HepG2 (cell line): ENCODE data around the gene FAM117A. TPM values are rescaled to one million over a fixed set of nuclear protein-coding genes. Genes with fewer than 3 reads are reported as not detected.
A peak's percentile ranks its signal among the peaks of the same experiment; 100 is the strongest.

Experiments
- CBX5 ChIP-seq: sonication (generic); formaldehyde crosslinking; IDR thresholded peaks from 2 replicates; pipeline ENCODE4 v1.4.0; 2020; ENCODE audit warnings: missing genetic modification reagents, borderline replicate concordance
- CENPT ChIP-seq: sonication (generic); formaldehyde crosslinking; IDR thresholded peaks from 2 replicates; pipeline ENCODE4 v1.8.0; 2022; ENCODE audit warnings: low read depth, mild to moderate bottlenecking, moderate library complexity, missing genetic modification reagents
- FOXP1 ChIP-seq, 2 experiments: fragments of 450-650 bp in 1 of 2; IDR thresholded peaks; 2 replicates each; pipeline ENCODE4 v1.6.1; 2017 to 2018; ENCODE audit warnings: antibody characterized with exemption in 1 of 2
- HOMEZ ChIP-seq: IDR thresholded peaks from 2 replicates; pipeline ENCODE4 v1.6.1; 2016; ENCODE audit warnings: low read depth
- KAT8 ChIP-seq: IDR thresholded peaks from 2 replicates; pipeline ENCODE4 v1.6.1; 2016; ENCODE audit warnings: missing genetic modification reagents, missing compliant biosample characterization
- MAX ChIP-seq: IDR thresholded peaks from 2 replicates; pipeline ENCODE4 v1.6.1; 2012; ENCODE audit warnings: inconsistent platforms
- MTF2 ChIP-seq: sonication (generic); formaldehyde crosslinking; IDR thresholded peaks from 2 replicates; pipeline ENCODE4 v1.5.0; 2020; ENCODE audit warnings: missing genetic modification reagents, borderline replicate concordance
- POLR2AphosphoS5 ChIP-seq: IDR thresholded peaks from 2 replicates; pipeline ENCODE4 v1.6.1; 2012; ENCODE audit warnings: low read depth, low read length
- SOX13 ChIP-seq, 3 experiments: fragments of 450-650 bp in 1 of 3; sonication (generic) in 1 of 3; formaldehyde crosslinking in 1 of 3; IDR thresholded peaks in 2 of 3; conservative IDR thresholded peaks in 1 of 3; 2 replicates each; pipeline versions ENCODE4 v1.5.0 to v1.6.1; 2016 to 2020; ENCODE audit warnings: antibody characterized with exemption in 1 of 3, mild to moderate bottlenecking in 1 of 3, missing compliant biosample characterization in 1 of 3, missing genetic modification reagents in 1 of 3, moderate library complexity in 1 of 3
- XRCC5 ChIP-seq: fragments of 200-400 bp; formaldehyde crosslinking; optimal IDR thresholded peaks from 2 replicates; pipeline ENCODE3; 2017; ENCODE audit warnings: mild to moderate bottlenecking, low read length
- ZBTB14 ChIP-seq: sonication (generic); formaldehyde crosslinking; IDR thresholded peaks from 2 replicates; pipeline ENCODE4 v1.4.0; 2020; ENCODE audit warnings: missing genetic modification reagents
- ZFP36L2 ChIP-seq: sonication (generic); formaldehyde crosslinking; IDR thresholded peaks from 2 replicates; pipeline ENCODE4 v1.4.0; 2020; ENCODE audit warnings: missing genetic modification reagents
- ZNF781 ChIP-seq: sonication (generic); formaldehyde crosslinking; IDR thresholded peaks from 2 replicates; pipeline ENCODE4 v1.5.1; 2020; ENCODE audit warnings: borderline replicate concordance, mild to moderate bottlenecking, missing genetic modification reagents; ENCODE audit errors: not compliant biosample characterization
- ZNF83 ChIP-seq: sonication (generic); formaldehyde crosslinking; IDR thresholded peaks from 2 replicates; pipeline ENCODE4 v1.4.0; 2020; ENCODE audit warnings: missing genetic modification reagents, mild to moderate bottlenecking, borderline replicate concordance
- ZSCAN5A ChIP-seq: sonication (generic); formaldehyde crosslinking; IDR thresholded peaks from 2 replicates; pipeline ENCODE4 v1.8.0; 2022; ENCODE audit warnings: mild to moderate bottlenecking, missing genetic modification reagents, borderline replicate concordance
- polyA plus RNA-seq, 8 experiments: library from polyadenylated mRNA; depleted of rRNA in 3 of 8; stranded (reverse) in 7 of 8; unstranded in 1 of 8; fragments of >200 nt; fragmentation: Illumina TruSeq in 4 of 8; extraction: Trizol in 4 of 8; gene quantifications; 2 replicates each; pipeline versions ENCODE4 v1.2.1 to v1.2.3, GENCODE V29; 2011 to 2016; ENCODE audit warnings: low read depth in 4 of 8, missing spikeins in 1 of 8, mixed read lengths in 1 of 8; ENCODE audit not compliant: insufficient read depth in 1 of 8
- total RNA-seq, 5 experiments: library from RNA; depleted of rRNA; stranded (reverse); fragments of >200 nt; fragmentation: Illumina TruSeq; extraction: Trizol; gene quantifications; 2 replicates each; pipeline ENCODE4 v1.2.3, GENCODE V29; 2016; ENCODE audit warnings: low read depth in 1 of 5
- TF ChIP-seq, protein P1 (sequence below): sonication (generic); formaldehyde crosslinking; IDR thresholded peaks from 2 replicates; pipeline ENCODE4 v1.9.0; 2021; ENCODE audit warnings: missing genetic modification reagents, borderline replicate concordance
- TF ChIP-seq, protein P2 (sequence below): sonication (generic); formaldehyde crosslinking; conservative IDR thresholded peaks from 2 replicates; pipeline ENCODE4 v1.4.0; 2020; ENCODE audit warnings: missing genetic modification reagents

FAM117A gene
- total and polyA plus RNA-seq, 2 of the 13 experiments (the other 11 are each of a cell fraction or from before 2014, with no cell fraction given) = 12.1 to 19.8 TPM

DNA sequence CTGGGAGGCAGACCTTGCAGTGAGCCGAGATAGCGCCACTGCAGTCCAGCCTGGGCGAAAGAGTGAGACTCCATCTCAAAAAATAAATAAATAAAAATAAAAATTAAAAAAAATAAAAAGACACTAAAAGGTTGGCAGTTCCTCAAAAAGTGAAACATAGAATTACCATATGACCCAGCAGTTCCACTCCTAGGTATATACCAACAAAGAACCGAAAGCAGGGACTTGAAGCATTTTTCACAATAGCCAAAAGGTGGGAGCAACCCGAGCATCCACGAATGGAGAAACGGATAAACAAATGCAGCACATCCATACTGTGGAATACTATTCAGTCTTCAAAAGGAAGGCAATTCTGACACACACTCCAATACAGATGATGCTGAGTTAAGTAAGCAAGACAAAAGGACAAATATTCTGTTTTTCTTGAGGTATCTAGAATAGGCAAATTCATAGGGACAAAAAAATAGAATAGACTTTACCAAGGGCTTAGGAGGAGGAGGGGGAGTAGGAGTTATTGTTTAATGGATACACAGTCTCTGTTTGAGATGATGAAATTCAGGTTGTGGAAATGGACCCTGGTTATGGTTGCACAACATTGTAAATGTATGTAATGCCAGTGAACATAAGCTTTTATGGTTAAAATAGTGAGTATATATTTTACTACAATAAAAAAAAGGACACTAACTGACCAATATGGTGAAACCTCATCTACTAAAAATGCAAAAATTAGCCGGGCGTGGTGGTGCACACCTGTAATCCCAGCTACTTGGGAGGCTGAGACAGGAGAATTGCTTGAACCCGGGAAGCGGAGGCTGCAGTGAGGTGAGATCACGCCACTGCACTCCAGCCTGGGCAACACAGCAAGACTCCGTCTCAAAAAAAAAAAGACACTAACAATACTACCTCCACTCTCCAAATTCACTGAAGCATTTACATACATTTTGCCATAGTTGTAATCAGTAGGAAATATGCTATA, 29.1 kb downstream of the FAM117A start (continued):
- no peak for TF ChIP-seq ZNF83 (CRISPR knock-in tag)
- no peak for TF ChIP-seq XRCC5
- TF ChIP-seq FOXP1 (IDR thresholded peaks at IDR 0.05) = no peak
- peak; percentile 68; the same call in 1 of the 2 replicates for TF ChIP-seq FOXP1 (CRISPR knock-in tag; IDR thresholded peaks at IDR 0.05)
- TF ChIP-seq ZBTB14 = no peak
- 0 out of 2 replicates have a peak, but pooled peaks have one; percentile 16 for TF ChIP-seq KAT8 (CRISPR knock-in tag)
- TF ChIP-seq HOMEZ (CRISPR knock-in tag) = 0 out of 2 replicates have a peak, but pooled peaks have one; percentile 27
- TF ChIP-seq ZNF781 (CRISPR knock-in tag) = no peak
- TF ChIP-seq MTF2 (CRISPR knock-in tag) = no peak
- peak; percentile 33; the same call in 1 of the 2 replicates for TF ChIP-seq SOX13 (IDR thresholded peaks at IDR 0.05)
- peak in 1 of 2 experiments; percentile 81; a peak in 2 of 4 replicates for TF ChIP-seq SOX13 (CRISPR knock-in tag; conservative IDR thresholded peaks at IDR 0.05 in 1 of 2, IDR thresholded peaks at IDR 0.05 in 1 of 2)
- no peak for TF ChIP-seq CENPT
- TF ChIP-seq, protein P1, sequence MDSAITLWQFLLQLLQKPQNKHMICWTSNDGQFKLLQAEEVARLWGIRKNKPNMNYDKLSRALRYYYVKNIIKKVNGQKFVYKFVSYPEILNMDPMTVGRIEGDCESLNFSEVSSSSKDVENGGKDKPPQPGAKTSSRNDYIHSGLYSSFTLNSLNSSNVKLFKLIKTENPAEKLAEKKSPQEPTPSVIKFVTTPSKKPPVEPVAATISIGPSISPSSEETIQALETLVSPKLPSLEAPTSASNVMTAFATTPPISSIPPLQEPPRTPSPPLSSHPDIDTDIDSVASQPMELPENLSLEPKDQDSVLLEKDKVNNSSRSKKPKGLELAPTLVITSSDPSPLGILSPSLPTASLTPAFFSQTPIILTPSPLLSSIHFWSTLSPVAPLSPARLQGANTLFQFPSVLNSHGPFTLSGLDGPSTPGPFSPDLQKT = no peak
- TF ChIP-seq CBX5 (CRISPR knock-in tag) = no peak
- TF ChIP-seq MAX = no peak
- TF ChIP-seq, protein P2, sequence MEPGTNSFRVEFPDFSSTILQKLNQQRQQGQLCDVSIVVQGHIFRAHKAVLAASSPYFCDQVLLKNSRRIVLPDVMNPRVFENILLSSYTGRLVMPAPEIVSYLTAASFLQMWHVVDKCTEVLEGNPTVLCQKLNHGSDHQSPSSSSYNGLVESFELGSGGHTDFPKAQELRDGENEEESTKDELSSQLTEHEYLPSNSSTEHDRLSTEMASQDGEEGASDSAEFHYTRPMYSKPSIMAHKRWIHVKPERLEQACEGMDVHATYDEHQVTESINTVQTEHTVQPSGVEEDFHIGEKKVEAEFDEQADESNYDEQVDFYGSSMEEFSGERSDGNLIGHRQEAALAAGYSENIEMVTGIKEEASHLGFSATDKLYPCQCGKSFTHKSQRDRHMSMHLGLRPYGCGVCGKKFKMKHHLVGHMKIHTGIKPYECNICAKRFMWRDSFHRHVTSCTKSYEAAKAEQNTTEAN (CRISPR knock-in tag) = no peak
- TF ChIP-seq POLR2AphosphoS5 = no peak
- TF ChIP-seq ZFP36L2 (CRISPR knock-in tag) = no peak
- no peak for TF ChIP-seq ZSCAN5A
